CD4-positive, alpha-beta T cell (primary cell): ENCODE results near the gene SLC38A9. TPM values are rescaled to one million over a fixed set of nuclear protein-coding genes. Genes with fewer than 3 reads are reported as not detected.

Experiments
- ATAC-seq: fragments of 200-7000 bp; cut with Tn5 transposase; one replicate; pipeline ENCODE4 v1.10.0; 2022; ENCODE audit warnings: mild to moderate bottlenecking; ENCODE audit not compliant: poor library complexity
- CTCF ChIA-PET: fragments of 350-600 bp; sonication (Branson Sonifier 250); formaldehyde crosslinking; loops from one replicate; lab custom pipeline; 2021; ENCODE audit warnings: antibody characterized with exemption, inconsistent platforms; lab: Charles Lee
- POLR2A ChIA-PET: fragments of 350-600 bp; sonication (Branson Sonifier 250); formaldehyde crosslinking; loops from one replicate; lab custom pipeline; 2021; ENCODE audit warnings: antibody characterized with exemption, inconsistent platforms; lab: Charles Lee
- DNase-seq, 14 experiments: peaks; one replicate each; pipeline ENCODE4 v3.0.0-alpha.2; 2013 to 2020; ENCODE audit warnings: mixed read lengths in 2 of 14
- H3K27ac ChIP-seq, 2 donors: one replicate each; pipeline versions ENCODE4 v1.5.1 to v1.7.0; 2013; ENCODE audit warnings: low read length in 2 of 2, low read depth in 1 of 2, mild to moderate bottlenecking in 1 of 2
- H3K27me3 ChIP-seq, 2 experiments: 1 replicate in 1 of 2; 2 replicates in 1 of 2; pipeline versions ENCODE4 v1.6.1 to v1.7.0; 2013; ENCODE audit warnings: low read length in 2 of 2, control low read depth in 1 of 2, mild to moderate bottlenecking in 1 of 2, moderate library complexity in 1 of 2; ENCODE audit not compliant: insufficient read depth in 2 of 2, control insufficient read depth in 1 of 2
- H3K36me3 ChIP-seq: one replicate; pipeline ENCODE4 v1.6.1; 2013; ENCODE audit warnings: low read length, control low read depth; ENCODE audit not compliant: insufficient read depth
- H3K4me1 ChIP-seq: one replicate; pipeline ENCODE4 v1.6.1; 2013; ENCODE audit warnings: low read length, control low read depth; ENCODE audit not compliant: insufficient read depth
- H3K4me3 ChIP-seq: one replicate; pipeline ENCODE4 v1.5.1; 2013; ENCODE audit warnings: mild to moderate bottlenecking, low read length, moderate library complexity
- H3K9me3 ChIP-seq, 2 experiments: 1 replicate in 1 of 2; 2 replicates in 1 of 2; pipeline versions ENCODE4 v1.6.1 to v1.7.0; 2013; ENCODE audit warnings: low read length in 2 of 2, mild to moderate bottlenecking in 2 of 2, control low read depth in 1 of 2, moderate library complexity in 1 of 2; ENCODE audit not compliant: control insufficient read depth in 1 of 2, insufficient read depth in 1 of 2
- H3K27ac Mint-ChIP-seq: one replicate; pipeline ENCODE4 v1.8.0; 2020; ENCODE audit warnings: mixed read lengths
- H3K27me3 Mint-ChIP-seq: one replicate; pipeline ENCODE4 v1.8.0; 2021; ENCODE audit warnings: mixed read lengths
- H3K36me3 Mint-ChIP-seq: one replicate; pipeline ENCODE4 v1.8.0; 2021; ENCODE audit warnings: low read depth, mixed read lengths
- H3K4me1 Mint-ChIP-seq: one replicate; pipeline ENCODE4 v1.8.0; 2021; ENCODE audit warnings: low read depth, mixed read lengths
- H3K4me3 Mint-ChIP-seq: one replicate; pipeline ENCODE4 v1.8.0; 2020; ENCODE audit warnings: mild to moderate bottlenecking, mixed read lengths
- H3K9me3 Mint-ChIP-seq: one replicate; pipeline ENCODE4 v1.8.0; 2020; ENCODE audit warnings: mixed read lengths
- intact Hi-C, 2 experiments: fragments of 100-400 bp; cut with DNase I in 1 of 2; cut with micrococcal nuclease in 1 of 2; formaldehyde crosslinking; loops; one replicate each; pipeline versions ENCODE4 v1.15.1 to v1.9.0; 2023 to 2025; cut with DNase I, micrococcal nuclease
- total RNA-seq, 174 experiments: library from RNA in 2 of 174; stranded (reverse) in 2 of 174; gene quantifications; one replicate each; pipeline ENCODE4 v1.2.3 and lab custom pipeline; 2021 to 2026
- TF ChIP-seq, protein P1 (sequence below): fragments of 200-600 bp; IDR thresholded peaks from one replicate; pipeline ENCODE4 v1.8.0; 2022; ENCODE audit warnings: antibody characterized with exemption, mild to moderate bottlenecking

SLC38A9 gene
- total RNA-seq, 2 experiments from 2014 or later = 10.0 to 10.3 TPM

DNA sequence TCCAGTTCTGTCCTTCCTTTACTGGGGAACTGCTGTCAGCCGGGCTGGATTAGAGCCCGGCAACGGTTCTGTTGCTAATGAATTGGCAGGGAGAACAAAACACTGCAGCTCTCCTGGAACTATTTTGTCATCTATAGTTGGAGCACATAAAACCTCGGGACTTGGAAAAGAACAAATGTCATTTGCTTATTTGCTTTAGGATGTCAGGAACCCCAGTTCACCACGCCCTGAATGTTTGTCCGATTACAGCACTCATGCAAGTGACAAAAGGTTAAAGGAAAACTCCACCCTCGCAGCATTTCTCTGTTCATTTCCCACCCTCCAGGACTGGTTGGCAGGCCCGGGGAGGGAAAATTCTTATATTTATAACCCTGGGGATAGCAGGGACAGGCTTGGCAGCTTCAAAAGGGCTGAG lies 110.9 kb downstream of the SLC38A9 start:
- no peak overlapping the region for H3K27ac ChIP-seq
- intact Hi-C loops = no loop called here
- no peaks in the 10 kb centered on the region for H3K27me3 ChIP-seq
- Mint-ChIP-seq H3K36me3 (no peaks in the 10 kb centered on the region), H3K27ac (peak overlapping the region; percentile 52), H3K27me3 (no peaks in the 10 kb centered on the region), H3K4me1 (peaks cover 28% of the 10 kb centered on the region), H3K9me3 (no peaks in the 10 kb centered on the region), H3K4me3 (peak overlapping the region; percentile 65)
- POLR2A ChIA-PET = interaction anchor here (0.7 kb wide), 1 partner anchor 182 kb away, joined by 5 read pairs; no protein-coding TSS in a partner anchor
- ATAC-seq (no peak), DNase-seq (peak in 2 of 14 experiments; percentile 3 to 7)
- H3K9me3 ChIP-seq = no peaks in the 10 kb centered on the region
- no peaks in the 10 kb centered on the region for H3K36me3 ChIP-seq
- CTCF ChIA-PET = no interaction called here
- H3K4me3 ChIP-seq = peak overlapping the region; percentile 19
- TF ChIP-seq, protein P1, sequence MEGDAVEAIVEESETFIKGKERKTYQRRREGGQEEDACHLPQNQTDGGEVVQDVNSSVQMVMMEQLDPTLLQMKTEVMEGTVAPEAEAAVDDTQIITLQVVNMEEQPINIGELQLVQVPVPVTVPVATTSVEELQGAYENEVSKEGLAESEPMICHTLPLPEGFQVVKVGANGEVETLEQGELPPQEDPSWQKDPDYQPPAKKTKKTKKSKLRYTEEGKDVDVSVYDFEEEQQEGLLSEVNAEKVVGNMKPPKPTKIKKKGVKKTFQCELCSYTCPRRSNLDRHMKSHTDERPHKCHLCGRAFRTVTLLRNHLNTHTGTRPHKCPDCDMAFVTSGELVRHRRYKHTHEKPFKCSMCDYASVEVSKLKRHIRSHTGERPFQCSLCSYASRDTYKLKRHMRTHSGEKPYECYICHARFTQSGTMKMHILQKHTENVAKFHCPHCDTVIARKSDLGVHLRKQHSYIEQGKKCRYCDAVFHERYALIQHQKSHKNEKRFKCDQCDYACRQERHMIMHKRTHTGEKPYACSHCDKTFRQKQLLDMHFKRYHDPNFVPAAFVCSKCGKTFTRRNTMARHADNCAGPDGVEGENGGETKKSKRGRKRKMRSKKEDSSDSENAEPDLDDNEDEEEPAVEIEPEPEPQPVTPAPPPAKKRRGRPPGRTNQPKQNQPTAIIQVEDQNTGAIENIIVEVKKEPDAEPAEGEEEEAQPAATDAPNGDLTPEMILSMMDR = no peak
- peaks cover 19% of the 10 kb centered on the region for H3K4me1 ChIP-seq

DNA sequence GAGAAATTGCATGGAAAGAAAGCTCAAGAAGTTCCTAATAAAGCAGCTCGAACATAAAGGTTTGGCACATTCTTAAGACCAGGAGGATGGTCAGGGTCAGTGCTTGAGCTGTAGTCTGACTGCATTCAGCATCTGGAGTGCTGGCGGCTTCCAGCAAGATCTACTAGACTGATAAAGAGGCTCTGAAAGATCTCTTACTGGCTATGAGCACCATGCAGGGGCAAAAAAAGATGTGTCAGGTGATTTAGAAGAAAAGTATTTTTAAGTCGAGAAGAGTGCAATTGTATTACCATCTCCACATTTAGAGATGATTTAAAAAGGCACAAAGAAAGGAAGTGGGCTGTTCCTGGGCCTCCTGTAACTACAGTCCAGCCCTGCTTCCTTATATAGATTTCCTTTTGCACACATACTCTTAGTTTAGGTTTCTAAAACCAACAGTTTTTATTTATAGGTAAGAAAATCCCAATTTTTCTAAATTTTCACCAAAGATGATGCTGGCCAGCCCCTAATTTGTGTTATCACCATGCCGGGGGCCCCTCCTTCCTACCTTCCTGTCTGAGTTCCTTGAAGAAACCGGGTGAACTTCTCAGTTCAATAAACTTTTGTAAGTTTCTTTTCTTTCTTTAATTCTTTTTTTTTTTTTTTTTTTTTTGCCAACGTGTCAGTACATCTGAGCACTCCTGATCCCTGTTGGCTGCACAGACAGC lies 111.5 kb downstream of the SLC38A9 start:
- Histone ChIP-seq H3K27ac (no peak overlapping the region), H3K27me3 (no peaks in the 10 kb centered on the region), H3K4me3 (peak overlapping the region; percentile 19), H3K9me3 (no peaks in the 10 kb centered on the region), H3K36me3 (no peaks in the 10 kb centered on the region), H3K4me1 (peaks cover 19% of the 10 kb centered on the region)
- ChIA-PET CTCF (no interaction called here), POLR2A (interaction anchor here (0.7 kb wide), 1 partner anchor 181 kb away, joined by 5 read pairs; no protein-coding TSS in a partner anchor)
- peak overlapping the region; percentile 65 for H3K4me3 Mint-ChIP-seq
- H3K36me3 Mint-ChIP-seq = no peaks in the 10 kb centered on the region
- TF ChIP-seq, protein P1 = no peak
- H3K27ac Mint-ChIP-seq = peak overlapping the region; percentile 52
- H3K4me1 Mint-ChIP-seq = peaks cover 28% of the 10 kb centered on the region
- intact Hi-C loops = no loop called here
- no peaks in the 10 kb centered on the region for H3K9me3 Mint-ChIP-seq
- ATAC-seq = peak; percentile 59
- no peaks in the 10 kb centered on the region for H3K27me3 Mint-ChIP-seq
- DNase-seq = peak in 3 of 14 experiments; percentile 13 to 14 (median 13)

DNA sequence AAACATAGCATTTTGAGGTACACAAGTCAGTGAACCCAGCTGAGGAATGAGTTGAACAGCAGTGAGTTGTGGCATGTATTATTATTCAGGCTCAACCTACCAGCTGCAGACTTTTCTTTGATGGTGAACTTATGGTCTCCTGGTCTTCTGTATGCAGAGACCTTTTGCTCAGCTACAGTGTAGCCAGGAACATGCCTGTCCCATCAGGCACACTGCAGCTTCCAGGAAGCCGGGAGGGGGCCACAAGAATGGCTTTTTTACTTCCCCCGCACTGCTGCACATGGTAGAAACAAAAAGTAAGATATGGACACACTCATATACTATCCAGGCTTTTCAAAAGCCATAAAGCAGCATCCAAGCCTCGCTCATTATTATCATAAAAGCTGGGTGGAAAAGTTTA lies 112.0 kb downstream of the SLC38A9 start:
- intact Hi-C loops = no loop called here
- CTCF ChIA-PET = no interaction called here
- Histone ChIP-seq H3K27ac (no peak overlapping the region), H3K36me3 (no peaks in the 10 kb centered on the region), H3K4me3 (no peak overlapping the region), H3K9me3 (no peaks in the 10 kb centered on the region), H3K4me1 (peaks cover 19% of the 10 kb centered on the region), H3K27me3 (no peaks in the 10 kb centered on the region)
- Mint-ChIP-seq H3K4me3 (peak overlapping the region; percentile 65), H3K27ac (peak overlapping the region; percentile 52), H3K9me3 (no peaks in the 10 kb centered on the region), H3K27me3 (no peaks in the 10 kb centered on the region), H3K36me3 (no peaks in the 10 kb centered on the region), H3K4me1 (peaks cover 28% of the 10 kb centered on the region)
- DNase-seq (no peak), ATAC-seq (no peak)
- POLR2A ChIA-PET = no interaction called here
- TF ChIP-seq, protein P1 = no peak
